OCI-LY3 (cell line): ENCODE data around the gene RPL12.

Experiments used
- EZH2phosphoT487 ChIP-seq: fragments of 200-600 bp; shearing (Covaris generic); IDR thresholded peaks from 2 replicates; pipeline ENCODE4 v1.6.1; 2018; ENCODE audit warnings: antibody characterized with exemption, mixed run types, low read depth
- TF ChIP-seq, protein P1 (sequence below): fragments of 200-600, 300-600 bp; sonication (generic); IDR thresholded peaks from 2 replicates; pipeline ENCODE4 v1.5.1; 2014; ENCODE audit warnings: antibody characterized with exemption, low read length, low read depth

- TF ChIP-seq, protein P1, sequence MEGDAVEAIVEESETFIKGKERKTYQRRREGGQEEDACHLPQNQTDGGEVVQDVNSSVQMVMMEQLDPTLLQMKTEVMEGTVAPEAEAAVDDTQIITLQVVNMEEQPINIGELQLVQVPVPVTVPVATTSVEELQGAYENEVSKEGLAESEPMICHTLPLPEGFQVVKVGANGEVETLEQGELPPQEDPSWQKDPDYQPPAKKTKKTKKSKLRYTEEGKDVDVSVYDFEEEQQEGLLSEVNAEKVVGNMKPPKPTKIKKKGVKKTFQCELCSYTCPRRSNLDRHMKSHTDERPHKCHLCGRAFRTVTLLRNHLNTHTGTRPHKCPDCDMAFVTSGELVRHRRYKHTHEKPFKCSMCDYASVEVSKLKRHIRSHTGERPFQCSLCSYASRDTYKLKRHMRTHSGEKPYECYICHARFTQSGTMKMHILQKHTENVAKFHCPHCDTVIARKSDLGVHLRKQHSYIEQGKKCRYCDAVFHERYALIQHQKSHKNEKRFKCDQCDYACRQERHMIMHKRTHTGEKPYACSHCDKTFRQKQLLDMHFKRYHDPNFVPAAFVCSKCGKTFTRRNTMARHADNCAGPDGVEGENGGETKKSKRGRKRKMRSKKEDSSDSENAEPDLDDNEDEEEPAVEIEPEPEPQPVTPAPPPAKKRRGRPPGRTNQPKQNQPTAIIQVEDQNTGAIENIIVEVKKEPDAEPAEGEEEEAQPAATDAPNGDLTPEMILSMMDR = no peak
- no peak for TF ChIP-seq EZH2phosphoT487
Measured at GRCh38 chr9:127473932-127474331, 22.7 kb upstream of the RPL12 start.
